ENCODE data around the gene THYN1.
"Not testable (repeated sequence)": the region's sequence is repeated elsewhere in the genome, so short reads cannot be mapped to it uniquely, and the experiment has no call there.

THYN1 gene

GRCh38 chr11:134253188-134253993, at the start of gene THYN1, which contains the start of gene ACAD8:
Gene THYN1, minus strand, starts transcription at chr11:134253352. Its CDS starts 470 bp downstream, at chr11:134252882.
Gene ACAD8, plus strand, starts transcription at chr11:134253568. Its CDS starts 33 bp downstream, at chr11:134253601.
- DNase-seq: peak; percentile 93 to 95

GRCh38 chr11:134294664-134295063, 41.5 kb upstream of the THYN1 start:
- no peak for DNase-seq

- DNase-seq: no peak
These were observed 40.3 kb upstream of the THYN1 start for GRCh38 chr11:134293119-134294113.

- DNase-seq: no peak
These were observed 39.5 kb upstream of the THYN1 start for GRCh38 chr11:134292661-134293060.

- no peak for DNase-seq
These were observed 38.0 kb upstream of the THYN1 start for GRCh38 chr11:134291196-134291595.

GRCh38 chr11:134290646-134291045, 37.5 kb upstream of the THYN1 start:
- no peak for DNase-seq

- DNase-seq: no peak
These were observed 36.6 kb upstream of the THYN1 start for GRCh38 chr11:134289789-134290188.

GRCh38 chr11:134289167-134289566, 36.0 kb upstream of the THYN1 start:
- DNase-seq: no peak

- no peak for DNase-seq
These were observed 35.3 kb upstream of the THYN1 start for GRCh38 chr11:134288486-134288885.

GRCh38 chr11:134287561-134287960, 34.4 kb upstream of the THYN1 start:
- no peak for DNase-seq

GRCh38 chr11:134284349-134284748, 31.2 kb upstream of the THYN1 start:
- not testable (repeated sequence) for DNase-seq

GRCh38 chr11:134283461-134284230, 30.5 kb upstream of the THYN1 start:
- no peak for DNase-seq

GRCh38 chr11:134282121-134283045, 29.2 kb upstream of the THYN1 start:
- no peak for DNase-seq

- not testable (repeated sequence) for DNase-seq
These were observed 28.5 kb upstream of the THYN1 start for GRCh38 chr11:134281635-134282034.

- DNase-seq: peak in 1 of 2 experiments; percentile 7
These were observed 25.2 kb upstream of the THYN1 start for GRCh38 chr11:134278356-134278755.

GRCh38 chr11:134277183-134278001, 24.2 kb upstream of the THYN1 start:
- DNase-seq: peak in 1 of 2 experiments; percentile 15

GRCh38 chr11:134276396-134277182, 23.4 kb upstream of the THYN1 start:
- peak in 1 of 2 experiments; percentile 39 for DNase-seq

- peak; percentile 82 to 88 for DNase-seq
These were observed 22.6 kb upstream of the THYN1 start, which contains the start of gene GLB1L3 for GRCh38 chr11:134275534-134276395. Gene GLB1L3, plus strand, starts transcription at chr11:134276379. Its CDS starts 362 bp downstream, at chr11:134276741.

- DNase-seq: no peak
These were observed 22.0 kb upstream of the THYN1 start for GRCh38 chr11:134275188-134275533.

Data from activated T-cell treated with anti-CD3 and anti-CD28 coated beads, Interleukin-2, amount 50 U/mL, for 48 hours (primary cell).